ENCODE data around the gene DNAJB11.

GRCh38 chr3:186594591-186595113, 24.1 kb downstream of the DNAJB11 start:
- TF ChIP-seq REST (IDR thresholded peaks at IDR 0.05; ENCODE audit: low read depth) (no peak), CTCF (IDR thresholded peaks at IDR 0.05 in 2 of 3, conservative IDR thresholded peaks at IDR 0.05 in 1 of 3; ENCODE audit: borderline replicate concordance in 1 of 3, insufficient read depth in 1 of 3, low read depth in 2 of 3, low read length in 2 of 3) (no peak), POLR2A (IDR thresholded peaks at IDR 0.05; ENCODE audit: borderline replicate concordance, extremely low read depth, insufficient read depth, insufficient read length) (no peak), RAD21 (IDR thresholded peaks at IDR 0.05; ENCODE audit: low read depth) (no peak)

Measured in HCT116 (cell line).